H9 (cell line): ENCODE results near the gene BEST4. TPM values are rescaled to one million over a fixed set of nuclear protein-coding genes. Genes with fewer than 3 reads are reported as not detected.

Source experiments
- DNase-seq: peaks from one replicate; pipeline ENCODE4 v3.0.0-alpha.2; 2017
- H2AFZ ChIP-seq: one replicate; pipeline ENCODE4 v1.6.1; 2013; ENCODE audit warnings: mild to moderate bottlenecking, low read length, control low read depth, moderate library complexity
- H2AK5ac ChIP-seq: 2 replicates; pipeline ENCODE4 v1.6.1; 2013; ENCODE audit warnings: low read length, control low read depth, mixed read lengths; ENCODE audit not compliant: insufficient read length
- H2BK120ac ChIP-seq: one replicate; pipeline ENCODE4 v1.6.1; 2013; ENCODE audit warnings: low read depth, mild to moderate bottlenecking, low read length, control low read depth, inconsistent platforms; ENCODE audit not compliant: poor library complexity, severe bottlenecking
- H2BK12ac ChIP-seq: 2 replicates; pipeline ENCODE4 v1.6.1; 2013; ENCODE audit warnings: low read length, control low read depth, mixed read lengths, low read depth; ENCODE audit not compliant: insufficient read length
- H2BK15ac ChIP-seq: 2 replicates; pipeline ENCODE4 v1.6.1; 2013; ENCODE audit warnings: low read depth, low read length, control low read depth
- H2BK20ac ChIP-seq: one replicate; pipeline ENCODE4 v1.6.1; 2013; ENCODE audit warnings: low read depth, mild to moderate bottlenecking, low read length, control low read depth, inconsistent platforms; ENCODE audit not compliant: poor library complexity, severe bottlenecking
- H2BK5ac ChIP-seq: 2 replicates; pipeline ENCODE4 v1.6.1; 2013; ENCODE audit warnings: low read length, control low read depth, mixed read lengths; ENCODE audit not compliant: insufficient read length
- H3K14ac ChIP-seq: 2 replicates; pipeline ENCODE4 v1.6.1; 2013; ENCODE audit warnings: low read length, control low read depth; ENCODE audit not compliant: insufficient read depth
- H3K18ac ChIP-seq: 2 replicates; pipeline ENCODE4 v1.6.1; 2013; ENCODE audit warnings: low read depth, mild to moderate bottlenecking, mixed read lengths, low read length, control low read depth; ENCODE audit not compliant: insufficient read length
- H3K23ac ChIP-seq: 2 replicates; pipeline ENCODE4 v1.6.1; 2013; ENCODE audit warnings: low read length, control low read depth, mixed read lengths, low read depth; ENCODE audit not compliant: insufficient read length
- H3K23me2 ChIP-seq: 2 replicates; pipeline ENCODE4 v1.6.1; 2013; ENCODE audit warnings: low read depth, mild to moderate bottlenecking, mixed read lengths, low read length, control low read depth; ENCODE audit not compliant: insufficient read length, poor library complexity, severe bottlenecking
- H3K27ac ChIP-seq: 2 replicates; pipeline ENCODE4 v1.5.1; 2013; ENCODE audit warnings: low read length, control low read depth, mixed read lengths, low read depth; ENCODE audit not compliant: insufficient read length
- H3K27me3 ChIP-seq: 2 replicates; pipeline ENCODE4 v1.6.1; 2013; ENCODE audit warnings: low read length, control low read depth, inconsistent platforms; ENCODE audit not compliant: insufficient read depth
- H3K4ac ChIP-seq: 2 replicates; pipeline ENCODE4 v1.6.1; 2013; ENCODE audit warnings: low read depth, mild to moderate bottlenecking, control low read depth, inconsistent platforms, low read length, moderate library complexity
- H3K4me1 ChIP-seq: 2 replicates; pipeline ENCODE4 v1.6.1; 2013; ENCODE audit warnings: low read length, control low read depth, inconsistent platforms; ENCODE audit not compliant: insufficient read depth
- H3K4me2 ChIP-seq: 2 replicates; pipeline ENCODE4 v1.6.1; 2013; ENCODE audit warnings: low read length, control low read depth, mixed read lengths; ENCODE audit not compliant: insufficient read length, insufficient read depth
- H3K56ac ChIP-seq: 2 replicates; pipeline ENCODE4 v1.6.1; 2013; ENCODE audit warnings: low read depth, mild to moderate bottlenecking, mixed read lengths, low read length, control low read depth; ENCODE audit not compliant: insufficient read length
- H3K79me1 ChIP-seq: 2 replicates; pipeline ENCODE4 v1.6.1; 2013; ENCODE audit warnings: low read depth, mild to moderate bottlenecking, moderate library complexity, low read length, control low read depth, inconsistent platforms; ENCODE audit not compliant: insufficient read depth, poor library complexity, severe bottlenecking
- H3K79me2 ChIP-seq: 2 replicates; pipeline ENCODE4 v1.6.1; 2013; ENCODE audit warnings: low read length, control low read depth, inconsistent platforms; ENCODE audit not compliant: insufficient read depth
- H3K9ac ChIP-seq: 2 replicates; pipeline ENCODE4 v1.6.1; 2013; ENCODE audit warnings: low read length, control low read depth, mixed read lengths; ENCODE audit not compliant: insufficient read length; ENCODE audit errors: extremely low read depth
- H3K9me3 ChIP-seq: one replicate; pipeline ENCODE4 v1.6.1; 2013; ENCODE audit warnings: low read depth, low read length, inconsistent platforms; ENCODE audit not compliant: control insufficient read depth
- H3T11ph ChIP-seq: one replicate; pipeline ENCODE4 v1.6.1; 2013; ENCODE audit warnings: mild to moderate bottlenecking, low read length, control low read depth, inconsistent platforms
- H4K20me1 ChIP-seq: one replicate; pipeline ENCODE4 v1.6.1; 2013; ENCODE audit not compliant: control insufficient read depth, insufficient read length, insufficient read depth
- H4K5ac ChIP-seq: 2 replicates; pipeline ENCODE4 v1.6.1; 2013; ENCODE audit warnings: low read depth, mild to moderate bottlenecking, mixed read lengths, low read length, control low read depth; ENCODE audit not compliant: insufficient read length
- H4K8ac ChIP-seq: replicated peaks from 2 replicates; pipeline ENCODE4 v1.6.1; 2013; ENCODE audit warnings: low read length, control low read depth, mixed read lengths, low read depth; ENCODE audit not compliant: insufficient read length
- H4K91ac ChIP-seq: 2 replicates; pipeline ENCODE4 v1.6.1; 2013; ENCODE audit warnings: low read depth, mild to moderate bottlenecking, moderate library complexity, mixed read lengths, low read length, control low read depth; ENCODE audit not compliant: insufficient read length
- H3K27ac Mint-ChIP-seq, 3 experiments: 2 replicates in 2 of 3; 3 replicates in 1 of 3; pipeline ENCODE4 v1.8.0; 2020 to 2021; ENCODE audit warnings: mixed read lengths in 3 of 3, mild to moderate bottlenecking in 1 of 3, moderate library complexity in 1 of 3
- H3K27me3 Mint-ChIP-seq: 2 replicates; pipeline ENCODE4 v1.8.0; 2021; ENCODE audit warnings: low read depth, mild to moderate bottlenecking, moderate library complexity, mixed read lengths
- H3K36me3 Mint-ChIP-seq, 3 experiments: 2 replicates in 2 of 3; 3 replicates in 1 of 3; pipeline ENCODE4 v1.8.0; 2020 to 2021; ENCODE audit warnings: low read depth in 3 of 3, mixed read lengths in 3 of 3; ENCODE audit not compliant: insufficient read depth in 1 of 3
- H3K4me1 Mint-ChIP-seq, 2 experiments: 2 replicates each; pipeline ENCODE4 v1.8.0; 2020; ENCODE audit warnings: mixed read lengths in 2 of 2
- H3K4me3 Mint-ChIP-seq, 2 experiments: 2 replicates in 1 of 2; 3 replicates in 1 of 2; pipeline ENCODE4 v1.8.0; 2020 to 2021; ENCODE audit warnings: mild to moderate bottlenecking in 2 of 2, mixed read lengths in 2 of 2, moderate library complexity in 1 of 2
- H3K9me3 Mint-ChIP-seq, 2 experiments: 2 replicates in 1 of 2; 3 replicates in 1 of 2; pipeline ENCODE4 v1.8.0; 2020; ENCODE audit warnings: mild to moderate bottlenecking in 2 of 2, mixed read lengths in 2 of 2, moderate library complexity in 1 of 2
- WGBS: extraction: QIAGEN DNeasy Blood & Tissue Kit; methylation state at CpG from one replicate; pipeline ENCODE4 v1.1.7; 2013; ENCODE audit warnings: missing lambda C conversion rate, low lambda C conversion rate, mixed read lengths; ENCODE audit not compliant: insufficient read length; ENCODE audit errors: extremely low coverage; 5-methylcytosine and 5-hydroxymethylcytosine counted together
- total RNA-seq: library from RNA; stranded (reverse); gene quantifications from 2 replicates; pipeline ENCODE4 v1.2.1, GENCODE V29; 2021
- TF ChIP-seq, protein P1 (sequence below): fragments of 200-600 bp; sonication (generic); conservative IDR thresholded peaks from 3 replicates; pipeline ENCODE4 v1.8.0; 2021; ENCODE audit warnings: antibody characterized with exemption, mild to moderate bottlenecking

Gene BEST4
- total RNA-seq, 1 experiment from 2014 or later, result 1.1 TPM

- Histone ChIP-seq H2AK5ac (no peak overlapping the region), H3K14ac (no peak overlapping the region), H2AFZ (no peak overlapping the region), H3K27ac (no peak overlapping the region), H3K9ac (no peak overlapping the region), H2BK120ac (no peak overlapping the region), H2BK20ac (no peak overlapping the region), H3K79me1 (peaks cover 2% of the 10 kb centered on the region), H3K23me2 (peaks cover 14% of the 10 kb centered on the region), H2BK5ac (no peak overlapping the region), H3K79me2 (peaks cover 17% of the 10 kb centered on the region; the same call in 1 of the 2 replicates), H4K20me1 (peaks cover 4% of the 10 kb centered on the region), H2BK12ac (no peak overlapping the region), H4K8ac (no peak overlapping the region), H3K4me2 (no peak overlapping the region), H3K18ac (no peak overlapping the region), H3K4me1 (no peaks in the 10 kb centered on the region), H3K27me3 (no peaks in the 10 kb centered on the region), H3K9me3 (no peaks in the 10 kb centered on the region), H3K4ac (no peak overlapping the region), H3K23ac (no peak overlapping the region), H3T11ph (no peak overlapping the region), H3K56ac (no peak overlapping the region), H4K91ac (no peak overlapping the region), H4K5ac (no peak overlapping the region), H2BK15ac (no peak overlapping the region)
- H3K4me3 Mint-ChIP-seq, result no peak overlapping the region
- no peak for DNase-seq
- peaks cover 9% of the 10 kb centered on the region for H3K27me3 Mint-ChIP-seq
- peaks cover 30 to 36% of the 10 kb centered on the region in 2 experiments for H3K4me1 Mint-ChIP-seq
- peak overlapping the region in 1 of 3 experiments; percentile 87; a peak in 2 of 7 replicates for H3K27ac Mint-ChIP-seq
- H3K36me3 Mint-ChIP-seq, result peaks cover 33 to 68% (median 51%) of the 10 kb centered on the region in 3 experiments
- TF ChIP-seq, protein P1, sequence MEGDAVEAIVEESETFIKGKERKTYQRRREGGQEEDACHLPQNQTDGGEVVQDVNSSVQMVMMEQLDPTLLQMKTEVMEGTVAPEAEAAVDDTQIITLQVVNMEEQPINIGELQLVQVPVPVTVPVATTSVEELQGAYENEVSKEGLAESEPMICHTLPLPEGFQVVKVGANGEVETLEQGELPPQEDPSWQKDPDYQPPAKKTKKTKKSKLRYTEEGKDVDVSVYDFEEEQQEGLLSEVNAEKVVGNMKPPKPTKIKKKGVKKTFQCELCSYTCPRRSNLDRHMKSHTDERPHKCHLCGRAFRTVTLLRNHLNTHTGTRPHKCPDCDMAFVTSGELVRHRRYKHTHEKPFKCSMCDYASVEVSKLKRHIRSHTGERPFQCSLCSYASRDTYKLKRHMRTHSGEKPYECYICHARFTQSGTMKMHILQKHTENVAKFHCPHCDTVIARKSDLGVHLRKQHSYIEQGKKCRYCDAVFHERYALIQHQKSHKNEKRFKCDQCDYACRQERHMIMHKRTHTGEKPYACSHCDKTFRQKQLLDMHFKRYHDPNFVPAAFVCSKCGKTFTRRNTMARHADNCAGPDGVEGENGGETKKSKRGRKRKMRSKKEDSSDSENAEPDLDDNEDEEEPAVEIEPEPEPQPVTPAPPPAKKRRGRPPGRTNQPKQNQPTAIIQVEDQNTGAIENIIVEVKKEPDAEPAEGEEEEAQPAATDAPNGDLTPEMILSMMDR, result 0 out of 3 replicates have a peak, but pooled peaks have one; percentile 11
- H3K9me3 Mint-ChIP-seq, result 0 out of 5 replicates have a peak, but pooled peaks cover 0 to 4% of the 10 kb centered on the region in 2 experiments
- no CpG with 5 or more reads among the region's 14 CpGs for WGBS
Measured at GRCh38 chr1:44780583-44781121, 7.3 kb downstream of the BEST4 start.
